ENCODE measurements around the gene MRO.

Gene MRO

DNA sequence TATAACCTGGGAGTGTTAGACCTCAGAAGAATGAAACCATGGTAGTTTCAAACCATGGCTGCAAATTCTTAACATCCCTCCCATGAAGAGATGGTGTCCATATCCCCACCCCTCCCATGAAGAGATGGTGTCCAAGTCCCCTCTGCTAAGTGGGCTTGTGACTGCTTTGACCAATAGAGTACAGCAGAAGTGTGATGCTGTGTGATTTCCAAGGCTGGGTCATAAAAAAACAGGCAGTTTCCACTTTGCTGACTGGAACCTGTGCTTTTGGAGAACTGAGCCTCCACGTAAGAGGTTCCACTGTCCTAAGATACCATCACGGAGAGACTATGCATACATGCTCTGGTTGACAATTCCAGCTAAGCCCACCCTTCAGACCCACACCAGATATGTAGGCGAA is 65.5 kb downstream of the MRO start:
- Histone ChIP-seq H3K9ac (ENCODE audit: low read depth, low read length) (no peak overlapping the region), H3K4me1 (ENCODE audit: insufficient read depth, low read length) (peaks cover 7% of the 10 kb centered on the region; the same call in 1 of the 2 replicates), H3K9me3 (ENCODE audit: control insufficient read depth, insufficient read depth, low read length) (no peaks in the 10 kb centered on the region), H3K36me3 (ENCODE audit: insufficient read depth, low read length) (no peaks in the 10 kb centered on the region)

- H3K9me3 ChIP-seq (ENCODE audit: control insufficient read depth, insufficient read depth, low read length) = no peaks in the 10 kb centered on the region
- H3K9ac ChIP-seq (ENCODE audit: low read depth, low read length) = no peak overlapping the region
- peaks cover 17% of the 10 kb centered on the region; the same call in 1 of the 2 replicates for H3K4me1 ChIP-seq (ENCODE audit: insufficient read depth, low read length)
These were observed 66.5 kb downstream of the MRO start for GRCh38 chr18:50753311-50753710.

GRCh38 chr18:50751947-50752346 is 67.9 kb downstream of the MRO start:
- H3K9ac ChIP-seq (ENCODE audit: low read depth, low read length) = no peak overlapping the region
- no peaks in the 10 kb centered on the region for H3K36me3 ChIP-seq (ENCODE audit: insufficient read depth, low read length)
- H3K9me3 ChIP-seq (ENCODE audit: control insufficient read depth, insufficient read depth, low read length) = no peaks in the 10 kb centered on the region
- H3K4me1 ChIP-seq (ENCODE audit: insufficient read depth, low read length) = peaks cover 24% of the 10 kb centered on the region; the same call in 1 of the 2 replicates

More at GRCh38 chr18:50753311-50753710, 66.5 kb downstream of the MRO start:
- H3K36me3 ChIP-seq (ENCODE audit: insufficient read depth, low read length) = no peaks in the 10 kb centered on the region

GRCh38 chr18:50751490-50751889 is 68.3 kb downstream of the MRO start:
- Histone ChIP-seq H3K4me1 (ENCODE audit: insufficient read depth, low read length) (peaks cover 24% of the 10 kb centered on the region; the same call in 1 of the 2 replicates), H3K9me3 (ENCODE audit: control insufficient read depth, insufficient read depth, low read length) (no peaks in the 10 kb centered on the region), H3K9ac (ENCODE audit: low read depth, low read length) (no peak overlapping the region), H3K36me3 (ENCODE audit: insufficient read depth, low read length) (no peaks in the 10 kb centered on the region)

- Histone ChIP-seq H3K9ac (ENCODE audit: low read depth, low read length) (no peak overlapping the region), H3K36me3 (ENCODE audit: insufficient read depth, low read length) (no peaks in the 10 kb centered on the region), H3K4me1 (ENCODE audit: insufficient read depth, low read length) (peaks cover 24% of the 10 kb centered on the region; the same call in 1 of the 2 replicates), H3K9me3 (ENCODE audit: control insufficient read depth, insufficient read depth, low read length) (no peaks in the 10 kb centered on the region)
These were observed 69.3 kb downstream of the MRO start for GRCh38 chr18:50750546-50750945.

GRCh38 chr18:50749945-50750344 is 69.9 kb downstream of the MRO start:
- no peaks in the 10 kb centered on the region for H3K9me3 ChIP-seq (ENCODE audit: control insufficient read depth, insufficient read depth, low read length)
- no peak overlapping the region for H3K9ac ChIP-seq (ENCODE audit: low read depth, low read length)
- peaks cover 24% of the 10 kb centered on the region; the same call in 1 of the 2 replicates for H3K4me1 ChIP-seq (ENCODE audit: insufficient read depth, low read length)
- no peaks in the 10 kb centered on the region for H3K36me3 ChIP-seq (ENCODE audit: insufficient read depth, low read length)

GRCh38 chr18:50749421-50749820 is 70.4 kb downstream of the MRO start:
- H3K9me3 ChIP-seq (ENCODE audit: control insufficient read depth, insufficient read depth, low read length) = no peaks in the 10 kb centered on the region
- peaks cover 24% of the 10 kb centered on the region; the same call in 1 of the 2 replicates for H3K4me1 ChIP-seq (ENCODE audit: insufficient read depth, low read length)
- H3K36me3 ChIP-seq (ENCODE audit: insufficient read depth, low read length) = no peaks in the 10 kb centered on the region
- H3K9ac ChIP-seq (ENCODE audit: low read depth, low read length) = no peak overlapping the region

DNA sequence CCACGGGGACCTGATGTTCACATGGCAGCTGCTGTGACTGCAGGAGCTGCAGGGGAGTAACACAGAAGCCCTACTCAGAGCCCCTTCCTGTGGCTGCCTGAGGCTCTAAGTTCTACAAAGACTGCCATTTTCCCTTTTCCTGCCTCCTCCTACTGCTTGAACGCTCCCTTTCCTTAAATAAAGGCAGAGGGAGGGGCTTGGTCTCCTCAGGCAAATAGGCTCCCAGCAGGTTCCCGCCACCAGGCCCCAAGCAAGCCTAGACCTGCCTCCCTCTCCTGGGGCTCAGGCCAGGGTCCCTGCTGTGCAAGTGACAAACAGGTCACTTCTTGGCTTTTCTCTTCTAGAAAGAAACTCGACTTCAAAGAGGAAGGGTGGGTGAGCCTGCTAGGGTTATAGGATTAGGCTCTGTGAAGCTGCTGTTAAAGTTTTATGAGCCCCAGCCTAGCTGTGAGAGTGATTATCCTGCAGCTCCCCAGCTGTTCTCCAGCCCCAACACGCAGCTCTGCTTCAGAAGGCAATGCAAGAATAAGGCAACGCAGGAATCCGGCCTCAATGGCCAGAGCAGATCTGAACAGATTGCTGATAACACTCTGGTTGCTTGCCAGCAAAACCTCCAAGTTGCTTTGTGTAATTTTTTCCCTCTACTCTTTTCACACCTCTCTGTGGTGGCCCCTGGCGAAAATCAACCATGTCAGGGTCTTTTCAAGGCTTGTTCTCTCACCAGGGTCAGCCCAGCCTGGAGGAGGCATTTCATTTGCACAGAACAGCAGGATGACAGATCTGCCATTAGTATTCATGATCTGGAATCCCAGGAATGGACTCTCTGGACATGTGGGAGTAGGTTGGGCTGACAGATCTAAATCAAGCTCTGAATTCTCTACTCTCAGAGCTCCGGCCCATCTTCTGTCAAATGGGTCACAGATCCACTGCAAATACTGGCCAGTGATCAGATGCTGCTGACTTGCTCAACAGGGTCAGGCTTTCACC is 71.3 kb downstream of the MRO start:
- H3K36me3 ChIP-seq (ENCODE audit: insufficient read depth, low read length) = no peaks in the 10 kb centered on the region
- peaks cover 24% of the 10 kb centered on the region; the same call in 1 of the 2 replicates for H3K4me1 ChIP-seq (ENCODE audit: insufficient read depth, low read length)
- no peak overlapping the region for H3K9ac ChIP-seq (ENCODE audit: low read depth, low read length)
- no peaks in the 10 kb centered on the region for H3K9me3 ChIP-seq (ENCODE audit: control insufficient read depth, insufficient read depth, low read length)

GRCh38 chr18:50747849-50748242 is 72.0 kb downstream of the MRO start:
- no peak overlapping the region for H3K9ac ChIP-seq (ENCODE audit: low read depth, low read length)
- H3K36me3 ChIP-seq (ENCODE audit: insufficient read depth, low read length) = no peaks in the 10 kb centered on the region
- H3K9me3 ChIP-seq (ENCODE audit: control insufficient read depth, insufficient read depth, low read length) = no peaks in the 10 kb centered on the region
- H3K4me1 ChIP-seq (ENCODE audit: insufficient read depth, low read length) = peaks cover 24% of the 10 kb centered on the region; the same call in 1 of the 2 replicates

DNA sequence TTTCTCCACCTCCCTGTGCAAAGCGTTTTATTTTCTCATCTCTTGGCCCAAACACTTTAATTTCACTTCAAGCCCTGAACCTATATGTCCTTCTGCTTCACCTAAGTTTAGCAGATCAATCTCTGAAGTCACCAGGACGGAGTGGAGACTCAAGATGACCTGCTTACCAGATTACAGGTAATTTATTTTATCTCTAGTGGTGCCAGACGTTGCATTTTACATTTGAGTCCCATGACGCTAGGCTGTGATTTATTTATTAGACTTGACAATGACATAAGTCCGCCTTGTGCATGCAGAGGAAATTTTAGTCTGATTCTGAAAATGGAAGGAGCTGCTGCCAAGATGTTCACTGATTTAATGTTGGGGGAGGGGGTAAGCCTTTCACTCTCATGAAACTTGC is 73.9 kb downstream of the MRO start:
- Histone ChIP-seq H3K4me1 (ENCODE audit: insufficient read depth, low read length) (peaks cover 24% of the 10 kb centered on the region; the same call in 1 of the 2 replicates), H3K36me3 (ENCODE audit: insufficient read depth, low read length) (no peaks in the 10 kb centered on the region), H3K9ac (ENCODE audit: low read depth, low read length) (no peak overlapping the region), H3K9me3 (ENCODE audit: control insufficient read depth, insufficient read depth, low read length) (no peaks in the 10 kb centered on the region)

All from ES-I3 (cell line).